Coronary artery (tissue), 2 donors: Measurements from ENCODE around the gene P2RX2.

Experiments used
- DNase-seq: peaks from one replicate; pipeline ENCODE4 v3.0.0-alpha.2; 2017; ENCODE audit warnings: low spot score
- H3K27ac ChIP-seq, 2 donors: fragments of 200-600 bp; sonication (generic); one replicate each; pipeline ENCODE4 v1.5.1; 2016 to 2019
- H3K4me3 ChIP-seq: fragments of 200-600 bp; sonication (generic); 2 replicates; pipeline ENCODE4 v1.5.1; 2016; ENCODE audit warnings: mild to moderate bottlenecking, moderate library complexity
- TF ChIP-seq, protein P1 (sequence below): fragments of 200-600 bp; sonication (generic); IDR thresholded peaks from one replicate; pipeline ENCODE4 v1.5.1; 2019; ENCODE audit warnings: antibody characterized with exemption

The P2RX2 gene

DNA sequence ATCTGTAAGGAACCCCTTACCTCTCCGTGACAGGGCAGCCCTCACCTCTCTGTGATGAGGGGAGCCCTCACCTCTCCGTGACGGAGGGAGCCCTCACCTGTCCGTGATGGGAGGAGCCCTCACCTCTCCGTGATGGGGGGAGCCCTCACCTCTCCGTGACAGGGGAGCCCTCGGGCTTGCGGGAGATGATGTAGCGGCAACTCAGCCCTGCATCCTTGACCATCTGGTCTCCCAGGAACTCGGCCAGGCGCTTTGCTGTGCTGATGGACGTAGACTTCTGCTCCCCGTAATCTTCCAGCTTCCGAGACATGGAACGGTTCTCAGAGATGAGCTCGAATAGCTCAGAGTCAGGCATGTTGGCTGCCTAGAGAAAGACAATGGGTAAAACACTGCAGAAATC, 40.6 kb downstream of the P2RX2 start:
- no peak for DNase-seq
- Histone ChIP-seq H3K4me3 (no peak overlapping the region), H3K27ac (no peak overlapping the region)
- TF ChIP-seq, protein P1, sequence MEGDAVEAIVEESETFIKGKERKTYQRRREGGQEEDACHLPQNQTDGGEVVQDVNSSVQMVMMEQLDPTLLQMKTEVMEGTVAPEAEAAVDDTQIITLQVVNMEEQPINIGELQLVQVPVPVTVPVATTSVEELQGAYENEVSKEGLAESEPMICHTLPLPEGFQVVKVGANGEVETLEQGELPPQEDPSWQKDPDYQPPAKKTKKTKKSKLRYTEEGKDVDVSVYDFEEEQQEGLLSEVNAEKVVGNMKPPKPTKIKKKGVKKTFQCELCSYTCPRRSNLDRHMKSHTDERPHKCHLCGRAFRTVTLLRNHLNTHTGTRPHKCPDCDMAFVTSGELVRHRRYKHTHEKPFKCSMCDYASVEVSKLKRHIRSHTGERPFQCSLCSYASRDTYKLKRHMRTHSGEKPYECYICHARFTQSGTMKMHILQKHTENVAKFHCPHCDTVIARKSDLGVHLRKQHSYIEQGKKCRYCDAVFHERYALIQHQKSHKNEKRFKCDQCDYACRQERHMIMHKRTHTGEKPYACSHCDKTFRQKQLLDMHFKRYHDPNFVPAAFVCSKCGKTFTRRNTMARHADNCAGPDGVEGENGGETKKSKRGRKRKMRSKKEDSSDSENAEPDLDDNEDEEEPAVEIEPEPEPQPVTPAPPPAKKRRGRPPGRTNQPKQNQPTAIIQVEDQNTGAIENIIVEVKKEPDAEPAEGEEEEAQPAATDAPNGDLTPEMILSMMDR = no peak

GRCh38 chr12:132660052-132660451, 41.5 kb downstream of the P2RX2 start:
- DNase-seq = no peak
- no peak overlapping the region for H3K4me3 ChIP-seq
- no peak overlapping the region for H3K27ac ChIP-seq
- TF ChIP-seq, protein P1 = no peak

DNA sequence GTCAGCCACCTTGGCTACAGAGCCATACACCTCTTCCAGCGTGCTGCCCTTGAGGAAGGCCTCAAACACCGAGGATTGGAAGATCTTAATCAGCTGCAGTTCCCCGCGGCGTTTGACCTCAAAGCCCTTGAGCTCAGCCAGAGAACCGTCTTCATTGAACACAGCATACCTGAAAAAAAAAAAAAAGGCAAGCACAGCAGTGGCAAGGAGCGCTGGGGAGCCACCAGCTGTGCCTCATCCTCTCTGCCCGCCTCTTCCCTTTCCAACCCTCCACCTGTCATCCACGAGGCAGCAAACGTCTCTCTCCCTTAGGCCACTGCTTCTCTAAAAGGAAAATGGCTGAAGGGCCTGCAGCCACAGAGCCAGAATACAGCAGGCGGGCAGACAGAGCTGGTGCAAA, 42.4 kb downstream of the P2RX2 start:
- no peak overlapping the region for H3K27ac ChIP-seq
- DNase-seq = no peak
- TF ChIP-seq, protein P1 = no peak
- H3K4me3 ChIP-seq = no peak overlapping the region

GRCh38 chr12:132661972-132662371, 43.4 kb downstream of the P2RX2 start:
- H3K4me3 ChIP-seq = no peak overlapping the region

GRCh38 chr12:132662901-132663755, 44.6 kb downstream of the P2RX2 start:
- no peak overlapping the region for H3K4me3 ChIP-seq
- TF ChIP-seq, protein P1 = no peak
- DNase-seq = no peak
- no peak overlapping the region for H3K27ac ChIP-seq

More at GRCh38 chr12:132661972-132662371, 43.4 kb downstream of the P2RX2 start:
- no peak for DNase-seq
- TF ChIP-seq, protein P1 = no peak
- no peak overlapping the region for H3K27ac ChIP-seq

DNA sequence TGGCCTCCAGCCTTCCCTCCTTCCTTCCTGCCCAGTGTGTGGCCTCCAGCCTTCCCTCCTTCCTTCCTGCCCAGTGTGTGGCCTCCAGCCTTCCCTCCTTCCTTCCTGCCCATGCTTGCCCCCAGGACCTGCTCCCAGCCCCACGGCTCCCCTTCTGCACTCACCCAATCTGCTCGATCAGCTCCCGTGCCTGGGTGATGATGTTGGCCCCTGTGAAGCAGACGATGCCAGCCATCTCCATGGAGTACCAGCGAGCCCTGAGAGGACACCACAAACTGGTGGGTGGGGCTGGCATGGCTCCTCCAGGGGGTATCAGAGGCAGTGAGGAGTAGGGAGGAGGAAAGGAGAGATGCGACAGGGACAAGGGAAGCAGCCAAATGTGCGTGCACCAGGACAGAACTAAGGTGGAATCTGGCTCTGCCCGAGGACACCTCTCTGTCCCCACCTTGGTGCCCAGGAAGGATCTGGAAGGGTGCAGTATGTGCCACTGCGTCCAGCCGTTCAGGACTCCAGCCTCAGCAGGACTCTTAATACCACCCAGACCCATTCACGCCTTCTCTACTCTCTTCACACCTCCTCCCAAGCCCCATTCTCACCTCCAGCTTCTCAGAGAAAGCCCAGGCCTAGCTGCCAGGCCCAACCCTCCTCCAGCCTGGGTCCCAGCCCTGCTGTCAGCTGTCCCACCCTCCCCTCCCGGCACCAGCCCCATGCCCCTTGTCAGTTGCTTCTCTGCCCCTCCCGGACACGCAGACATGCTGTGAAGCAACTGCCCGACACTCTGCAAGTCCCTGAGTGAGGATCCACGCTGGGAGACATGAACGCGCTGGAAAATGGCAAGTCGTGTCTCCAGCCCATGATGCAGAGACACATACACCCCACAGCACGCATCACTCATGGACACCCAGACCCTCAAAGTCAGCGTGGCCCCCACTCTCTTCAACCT, 45.9 kb downstream of the P2RX2 start:
- DNase-seq = no peak
- H3K27ac ChIP-seq = no peak overlapping the region
- TF ChIP-seq, protein P1 = no peak

More for the DNA sequence above, 45.9 kb downstream of the P2RX2 start:
- H3K4me3 ChIP-seq = no peak overlapping the region
